ENCODE results near the gene IFFO2. TPM values are rescaled to one million over a fixed set of nuclear protein-coding genes. Genes with fewer than 3 reads are reported as not detected.

IFFO2 gene
- total RNA-seq, 2 donors from 2014 or later = 13.6 to 20.4 TPM

- peak; percentile 42 for DNase-seq (ENCODE audit: low spot score)
- no peaks in the 10 kb centered on the region for H3K9me3 ChIP-seq
- intact Hi-C loops (cut with DNase I) = no loop called here
- H3K27me3 ChIP-seq (replicated peaks; ENCODE audit: insufficient read depth) = no peaks in the 10 kb centered on the region
- 31% methylated on average over 2 of the region's 2 CpGs for WGBS
- no peaks in the 10 kb centered on the region for H3K36me3 ChIP-seq
- H3K4me1 ChIP-seq (replicated peaks) = no peaks in the 10 kb centered on the region
- H3K4me3 ChIP-seq = no peak overlapping the region
- H3K27ac ChIP-seq = peak overlapping the region; percentile 39 to 45
- TF ChIP-seq POLR2A (IDR thresholded peaks at IDR 0.05) (no peak), POLR2AphosphoS5 (IDR thresholded peaks at IDR 0.05) (peak; percentile 66)
- TF ChIP-seq, protein P1, sequence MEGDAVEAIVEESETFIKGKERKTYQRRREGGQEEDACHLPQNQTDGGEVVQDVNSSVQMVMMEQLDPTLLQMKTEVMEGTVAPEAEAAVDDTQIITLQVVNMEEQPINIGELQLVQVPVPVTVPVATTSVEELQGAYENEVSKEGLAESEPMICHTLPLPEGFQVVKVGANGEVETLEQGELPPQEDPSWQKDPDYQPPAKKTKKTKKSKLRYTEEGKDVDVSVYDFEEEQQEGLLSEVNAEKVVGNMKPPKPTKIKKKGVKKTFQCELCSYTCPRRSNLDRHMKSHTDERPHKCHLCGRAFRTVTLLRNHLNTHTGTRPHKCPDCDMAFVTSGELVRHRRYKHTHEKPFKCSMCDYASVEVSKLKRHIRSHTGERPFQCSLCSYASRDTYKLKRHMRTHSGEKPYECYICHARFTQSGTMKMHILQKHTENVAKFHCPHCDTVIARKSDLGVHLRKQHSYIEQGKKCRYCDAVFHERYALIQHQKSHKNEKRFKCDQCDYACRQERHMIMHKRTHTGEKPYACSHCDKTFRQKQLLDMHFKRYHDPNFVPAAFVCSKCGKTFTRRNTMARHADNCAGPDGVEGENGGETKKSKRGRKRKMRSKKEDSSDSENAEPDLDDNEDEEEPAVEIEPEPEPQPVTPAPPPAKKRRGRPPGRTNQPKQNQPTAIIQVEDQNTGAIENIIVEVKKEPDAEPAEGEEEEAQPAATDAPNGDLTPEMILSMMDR (IDR thresholded peaks at IDR 0.05) = no peak
Observed at GRCh38 chr1:18999359-18999758, 42.9 kb upstream of the IFFO2 start.

- intact Hi-C loops (cut with DNase I) = no loop called here
- 73% methylated on average over 9 of the region's 9 CpGs for WGBS
- Histone ChIP-seq H3K27me3 (replicated peaks; ENCODE audit: insufficient read depth) (no peaks in the 10 kb centered on the region), H3K4me3 (no peak overlapping the region), H3K9me3 (no peaks in the 10 kb centered on the region), H3K27ac (peak overlapping the region; percentile 39 to 45), H3K36me3 (no peaks in the 10 kb centered on the region), H3K4me1 (replicated peaks) (no peaks in the 10 kb centered on the region)
- DNase-seq (ENCODE audit: low spot score) = peak; percentile 53
- TF ChIP-seq POLR2AphosphoS5 (IDR thresholded peaks at IDR 0.05) = peak; percentile 54
- TF ChIP-seq, protein P1 (IDR thresholded peaks at IDR 0.05) = peak in 1 of 4 experiments; percentile 10
- TF ChIP-seq POLR2A (IDR thresholded peaks at IDR 0.05) = peak; percentile 22
Observed at GRCh38 chr1:18998016-18998724, 41.7 kb upstream of the IFFO2 start.

DNA sequence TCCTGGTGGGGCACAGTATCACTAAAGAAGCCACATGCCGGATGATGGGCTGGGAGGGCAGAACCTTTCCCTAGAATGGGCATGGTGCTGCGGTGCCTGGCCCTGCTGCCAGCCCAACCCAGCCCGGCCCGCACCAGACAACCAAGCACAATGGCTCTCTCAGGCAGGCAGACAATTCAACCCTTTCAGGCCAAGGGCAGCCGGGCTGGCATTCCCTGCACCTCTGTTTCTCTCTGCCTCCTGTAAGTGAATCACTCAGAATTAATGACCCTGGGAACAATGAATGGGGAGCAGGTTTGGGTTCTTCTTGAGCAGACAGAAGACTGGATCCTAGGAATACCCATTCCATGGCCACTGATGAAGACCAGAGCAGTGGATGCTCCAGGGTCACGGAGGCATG, 41.0 kb upstream of the IFFO2 start:
- H3K27ac ChIP-seq = no peak overlapping the region
- WGBS = 90% methylated on average over 6 of the region's 6 CpGs

DNA sequence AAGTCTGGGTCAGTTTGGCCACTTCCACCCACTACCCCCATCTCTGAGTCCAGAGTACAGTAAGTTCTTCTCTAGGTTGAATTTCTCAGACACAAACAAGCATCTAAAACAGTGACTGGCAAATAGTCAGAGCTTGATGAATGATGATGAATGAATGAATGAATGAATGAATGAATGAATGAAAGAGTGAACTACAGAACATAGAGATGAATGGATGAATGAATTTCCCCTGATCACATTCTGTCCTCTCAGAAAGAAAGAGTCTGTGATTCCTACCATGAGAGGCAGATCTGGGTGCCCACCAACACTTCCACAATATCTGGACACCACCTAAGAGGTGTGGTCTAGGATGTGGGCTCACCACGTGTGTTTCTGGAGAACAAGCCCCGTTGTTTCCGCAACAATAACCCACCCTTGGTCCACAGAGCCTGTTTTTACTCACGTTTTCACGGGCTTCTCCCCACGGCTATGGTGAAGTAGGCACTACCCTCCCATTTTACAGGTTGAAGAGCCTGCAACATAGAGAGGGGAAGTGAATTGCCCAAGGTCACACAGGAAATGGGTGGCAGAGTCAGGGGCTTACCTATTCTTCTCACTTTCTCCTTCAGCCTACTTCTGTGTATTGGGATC, 40.2 kb upstream of the IFFO2 start:
- DNase-seq (ENCODE audit: low spot score) = no peak
- H3K27me3 ChIP-seq (replicated peaks; ENCODE audit: insufficient read depth) = no peaks in the 10 kb centered on the region
- no peaks in the 10 kb centered on the region for H3K36me3 ChIP-seq
- TF ChIP-seq POLR2AphosphoS5 (IDR thresholded peaks at IDR 0.05) = no peak
- TF ChIP-seq, protein P1 (IDR thresholded peaks at IDR 0.05) = no peak
- no peak for TF ChIP-seq POLR2A (IDR thresholded peaks at IDR 0.05)
- 87% methylated on average over 6 of the region's 6 CpGs for WGBS
- no peaks in the 10 kb centered on the region for H3K9me3 ChIP-seq
- H3K4me1 ChIP-seq (replicated peaks) = no peaks in the 10 kb centered on the region
- intact Hi-C loops (cut with DNase I) = no loop called here
- H3K27ac ChIP-seq = no peak overlapping the region
- H3K4me3 ChIP-seq = no peak overlapping the region

More for the DNA sequence above, 41.0 kb upstream of the IFFO2 start:
- intact Hi-C loops (cut with DNase I) = no loop called here
- TF ChIP-seq POLR2A (IDR thresholded peaks at IDR 0.05) (no peak), POLR2AphosphoS5 (IDR thresholded peaks at IDR 0.05) (no peak)
- TF ChIP-seq, protein P1 (IDR thresholded peaks at IDR 0.05) = no peak
- Histone ChIP-seq H3K27me3 (replicated peaks; ENCODE audit: insufficient read depth) (no peaks in the 10 kb centered on the region), H3K4me1 (replicated peaks) (no peaks in the 10 kb centered on the region), H3K9me3 (no peaks in the 10 kb centered on the region), H3K36me3 (no peaks in the 10 kb centered on the region), H3K4me3 (no peak overlapping the region)
- DNase-seq (ENCODE audit: low spot score) = no peak

Measured in prostate gland (tissue), 2 donors.